Measurements from ENCODE around the gene KCTD16. TPM values are rescaled to one million over a fixed set of nuclear protein-coding genes. Genes with fewer than 3 reads are reported as not detected.

KCTD16 gene
- polyA plus RNA-seq, 1 donor (not counting 4 experiments of a cell fraction or from before 2014, with no cell fraction given), result 0.04 TPM

- dilution Hi-C loops (cut with MboI; ENCODE audit: extremely low pct_ligation_motif_present, low sequenced_read_pairs), result no loop called here
Measured at GRCh38 chr5:144298658-144299057, 128.0 kb downstream of the KCTD16 start.

GRCh38 chr5:144304688-144305087 lies 134.0 kb downstream of the KCTD16 start:
- no peaks in the 10 kb centered on the region for H3K79me2 ChIP-seq (ENCODE audit: control insufficient read depth, insufficient read depth, low read length)
- DNase-seq (ENCODE audit: low read depth, low spot score) (no peak), FAIRE-seq (no peak)
- no peaks in the 10 kb centered on the region for H4K20me1 ChIP-seq (ENCODE audit: control insufficient read depth, extremely low read depth, insufficient read depth, low read length)
- dilution Hi-C loops (cut with MboI; ENCODE audit: extremely low pct_ligation_motif_present, low sequenced_read_pairs), result no loop called here
- no peak overlapping the region for H3K9ac ChIP-seq (ENCODE audit: control insufficient read depth, extremely low read depth, insufficient read depth, low read length)
- H3K9me1 ChIP-seq (ENCODE audit: control insufficient read depth, extremely low read depth, insufficient read depth, low read length), result no peaks in the 10 kb centered on the region
- no peak overlapping the region for H2AFZ ChIP-seq (ENCODE audit: control insufficient read depth, low read length)
- H3K4me2 ChIP-seq (ENCODE audit: control insufficient read depth, extremely low read depth, insufficient read depth, low read depth, low read length), result no peak overlapping the region
- TF ChIP-seq CTCF (optimal IDR thresholded peaks at IDR 0.05 in 1 of 3, IDR thresholded peaks at IDR 0.05 in 1 of 3, conservative IDR thresholded peaks at IDR 0.05 in 1 of 3; ENCODE audit: extremely low read depth in 1 of 3, insufficient read depth in 2 of 3, low read length in 3 of 3) (no peak), EZH2 (IDR thresholded peaks at IDR 0.05; ENCODE audit: low read length) (no peak)
- H3K4me3 ChIP-seq (ENCODE audit: control insufficient read depth in 2 of 3, extremely low read depth in 1 of 3, insufficient read depth in 2 of 3, low read depth in 1 of 3, low read length in 3 of 3), result no peak overlapping the region
- H3K4me1 ChIP-seq (ENCODE audit: control insufficient read depth, extremely low read depth, insufficient read depth, low read length), result no peaks in the 10 kb centered on the region
- H3K9me3 ChIP-seq (ENCODE audit: control insufficient read depth, low read depth, low read length), result no peaks in the 10 kb centered on the region
- H3K27ac ChIP-seq (ENCODE audit: control insufficient read depth, insufficient read depth, low read length), result no peak overlapping the region
- H3K27me3 ChIP-seq (ENCODE audit: control insufficient read depth, extremely low read depth, insufficient read depth, low read length), result no peaks in the 10 kb centered on the region
- H3K36me3 ChIP-seq (ENCODE audit: control insufficient read depth in 2 of 2, extremely low read depth in 1 of 2, insufficient read depth in 2 of 2, low read length in 2 of 2), result no peaks in the 10 kb centered on the region

More at GRCh38 chr5:144298658-144299057, 128.0 kb downstream of the KCTD16 start:
- TF ChIP-seq EZH2 (IDR thresholded peaks at IDR 0.05; ENCODE audit: low read length), result no peak
- no peak for TF ChIP-seq CTCF (optimal IDR thresholded peaks at IDR 0.05 in 1 of 3, IDR thresholded peaks at IDR 0.05 in 1 of 3, conservative IDR thresholded peaks at IDR 0.05 in 1 of 3; ENCODE audit: extremely low read depth in 1 of 3, insufficient read depth in 2 of 3, low read length in 3 of 3)
- H3K4me2 ChIP-seq (ENCODE audit: control insufficient read depth, extremely low read depth, insufficient read depth, low read depth, low read length), result no peak overlapping the region
- no peaks in the 10 kb centered on the region for H3K9me1 ChIP-seq (ENCODE audit: control insufficient read depth, extremely low read depth, insufficient read depth, low read length)
- no peaks in the 10 kb centered on the region for H3K9me3 ChIP-seq (ENCODE audit: control insufficient read depth, low read depth, low read length)
- DNase-seq (ENCODE audit: low read depth, low spot score) (no peak), FAIRE-seq (no peak)
- H3K9ac ChIP-seq (ENCODE audit: control insufficient read depth, extremely low read depth, insufficient read depth, low read length), result no peak overlapping the region
- H2AFZ ChIP-seq (ENCODE audit: control insufficient read depth, low read length), result no peak overlapping the region
- H3K36me3 ChIP-seq (ENCODE audit: control insufficient read depth in 2 of 2, extremely low read depth in 1 of 2, insufficient read depth in 2 of 2, low read length in 2 of 2), result no peaks in the 10 kb centered on the region
- no peaks in the 10 kb centered on the region for H4K20me1 ChIP-seq (ENCODE audit: control insufficient read depth, extremely low read depth, insufficient read depth, low read length)
- H3K4me3 ChIP-seq (ENCODE audit: control insufficient read depth in 2 of 3, extremely low read depth in 1 of 3, insufficient read depth in 2 of 3, low read depth in 1 of 3, low read length in 3 of 3), result no peak overlapping the region
- H3K79me2 ChIP-seq (ENCODE audit: control insufficient read depth, insufficient read depth, low read length), result no peaks in the 10 kb centered on the region
- H3K27ac ChIP-seq (ENCODE audit: control insufficient read depth, insufficient read depth, low read length), result no peak overlapping the region
- H3K27me3 ChIP-seq (ENCODE audit: control insufficient read depth, extremely low read depth, insufficient read depth, low read length), result no peaks in the 10 kb centered on the region
- H3K4me1 ChIP-seq (ENCODE audit: control insufficient read depth, extremely low read depth, insufficient read depth, low read length), result no peaks in the 10 kb centered on the region
